Measurements from ENCODE around the gene CLEC9A. TPM values are rescaled to one million over a fixed set of nuclear protein-coding genes. Genes with fewer than 3 reads are reported as not detected.

The CLEC9A gene
- total and polyA plus RNA-seq, 2 experiments from 2014 or later = not detected

DNA sequence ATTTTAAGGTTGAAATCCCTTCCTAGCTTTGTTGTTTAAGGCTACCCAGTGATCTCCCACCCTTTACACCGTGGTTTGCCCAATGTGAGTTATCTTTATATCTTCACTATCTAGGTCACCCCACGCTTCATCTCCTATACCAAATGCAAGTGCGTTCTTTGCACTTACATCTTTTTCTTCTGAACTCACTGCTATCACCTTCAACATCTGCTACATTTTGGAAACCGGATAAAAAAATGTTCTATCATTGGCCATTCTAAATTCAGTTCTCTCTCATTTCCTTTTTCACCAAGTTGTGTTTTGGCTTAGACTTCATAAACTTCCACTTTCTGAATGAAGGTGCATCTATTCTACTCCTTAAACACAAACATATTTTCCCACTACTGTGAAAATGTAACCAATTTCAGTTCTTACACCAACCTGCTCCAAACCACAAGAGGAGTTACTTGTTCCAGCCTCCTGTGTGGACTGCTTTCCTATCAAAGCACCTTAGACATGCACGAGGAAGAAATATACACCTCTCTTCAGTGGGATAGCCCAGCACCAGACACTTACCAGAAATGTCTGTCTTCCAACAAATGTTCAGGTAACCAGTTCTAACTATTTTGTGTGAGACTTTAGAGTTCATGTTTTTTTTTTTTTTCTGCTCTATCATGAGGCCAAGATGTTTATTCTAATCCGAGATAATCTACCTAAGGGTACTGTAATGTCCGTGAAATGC is 21.9 kb downstream of the CLEC9A start:
- H3K36me3 Mint-ChIP-seq (ENCODE audit: low read depth) = no peaks in the 10 kb centered on the region
- H3K27me3 Mint-ChIP-seq (ENCODE audit: insufficient read depth, low read depth, poor library complexity) = no peaks in the 10 kb centered on the region

More for the DNA sequence above, 21.9 kb downstream of the CLEC9A start:
- ATAC-seq (no peak), DNase-seq (ENCODE audit: low spot score) (no peak)
- H4K20me1 ChIP-seq (replicated peaks; ENCODE audit: insufficient read depth) = no peaks in the 10 kb centered on the region
- no peaks in the 10 kb centered on the region for H3K79me2 ChIP-seq (replicated peaks; ENCODE audit: insufficient read depth)
- H3K27me3 ChIP-seq (ENCODE audit: insufficient read depth) = peaks cover 11% of the 10 kb centered on the region; the same call in 1 of the 2 replicates
- no peaks in the 10 kb centered on the region for H3K36me3 ChIP-seq (ENCODE audit: insufficient read depth)
- TF ChIP-seq, protein P1, sequence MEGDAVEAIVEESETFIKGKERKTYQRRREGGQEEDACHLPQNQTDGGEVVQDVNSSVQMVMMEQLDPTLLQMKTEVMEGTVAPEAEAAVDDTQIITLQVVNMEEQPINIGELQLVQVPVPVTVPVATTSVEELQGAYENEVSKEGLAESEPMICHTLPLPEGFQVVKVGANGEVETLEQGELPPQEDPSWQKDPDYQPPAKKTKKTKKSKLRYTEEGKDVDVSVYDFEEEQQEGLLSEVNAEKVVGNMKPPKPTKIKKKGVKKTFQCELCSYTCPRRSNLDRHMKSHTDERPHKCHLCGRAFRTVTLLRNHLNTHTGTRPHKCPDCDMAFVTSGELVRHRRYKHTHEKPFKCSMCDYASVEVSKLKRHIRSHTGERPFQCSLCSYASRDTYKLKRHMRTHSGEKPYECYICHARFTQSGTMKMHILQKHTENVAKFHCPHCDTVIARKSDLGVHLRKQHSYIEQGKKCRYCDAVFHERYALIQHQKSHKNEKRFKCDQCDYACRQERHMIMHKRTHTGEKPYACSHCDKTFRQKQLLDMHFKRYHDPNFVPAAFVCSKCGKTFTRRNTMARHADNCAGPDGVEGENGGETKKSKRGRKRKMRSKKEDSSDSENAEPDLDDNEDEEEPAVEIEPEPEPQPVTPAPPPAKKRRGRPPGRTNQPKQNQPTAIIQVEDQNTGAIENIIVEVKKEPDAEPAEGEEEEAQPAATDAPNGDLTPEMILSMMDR (conservative IDR thresholded peaks at IDR 0.05; ENCODE audit: low read depth in 2 of 2) = no peak
- TF ChIP-seq EZH2 (IDR thresholded peaks at IDR 0.05; ENCODE audit: low read depth, unreplicated experiment) (no peak), EZH2phosphoT487 (IDR thresholded peaks at IDR 0.05; ENCODE audit: unreplicated experiment) (no peak), ZNF331 (CRISPR knock-in tag; IDR thresholded peaks at IDR 0.05; ENCODE audit: low read depth) (no peak), POLR2AphosphoS5 (IDR thresholded peaks at IDR 0.05; ENCODE audit: low read depth) (no peak), ZNF114 (CRISPR knock-in tag; IDR thresholded peaks at IDR 0.05) (no peak), CREB1 (CRISPR knock-in tag; IDR thresholded peaks at IDR 0.05; ENCODE audit: low read depth) (no peak)
- TF ChIP-seq, protein P2, sequence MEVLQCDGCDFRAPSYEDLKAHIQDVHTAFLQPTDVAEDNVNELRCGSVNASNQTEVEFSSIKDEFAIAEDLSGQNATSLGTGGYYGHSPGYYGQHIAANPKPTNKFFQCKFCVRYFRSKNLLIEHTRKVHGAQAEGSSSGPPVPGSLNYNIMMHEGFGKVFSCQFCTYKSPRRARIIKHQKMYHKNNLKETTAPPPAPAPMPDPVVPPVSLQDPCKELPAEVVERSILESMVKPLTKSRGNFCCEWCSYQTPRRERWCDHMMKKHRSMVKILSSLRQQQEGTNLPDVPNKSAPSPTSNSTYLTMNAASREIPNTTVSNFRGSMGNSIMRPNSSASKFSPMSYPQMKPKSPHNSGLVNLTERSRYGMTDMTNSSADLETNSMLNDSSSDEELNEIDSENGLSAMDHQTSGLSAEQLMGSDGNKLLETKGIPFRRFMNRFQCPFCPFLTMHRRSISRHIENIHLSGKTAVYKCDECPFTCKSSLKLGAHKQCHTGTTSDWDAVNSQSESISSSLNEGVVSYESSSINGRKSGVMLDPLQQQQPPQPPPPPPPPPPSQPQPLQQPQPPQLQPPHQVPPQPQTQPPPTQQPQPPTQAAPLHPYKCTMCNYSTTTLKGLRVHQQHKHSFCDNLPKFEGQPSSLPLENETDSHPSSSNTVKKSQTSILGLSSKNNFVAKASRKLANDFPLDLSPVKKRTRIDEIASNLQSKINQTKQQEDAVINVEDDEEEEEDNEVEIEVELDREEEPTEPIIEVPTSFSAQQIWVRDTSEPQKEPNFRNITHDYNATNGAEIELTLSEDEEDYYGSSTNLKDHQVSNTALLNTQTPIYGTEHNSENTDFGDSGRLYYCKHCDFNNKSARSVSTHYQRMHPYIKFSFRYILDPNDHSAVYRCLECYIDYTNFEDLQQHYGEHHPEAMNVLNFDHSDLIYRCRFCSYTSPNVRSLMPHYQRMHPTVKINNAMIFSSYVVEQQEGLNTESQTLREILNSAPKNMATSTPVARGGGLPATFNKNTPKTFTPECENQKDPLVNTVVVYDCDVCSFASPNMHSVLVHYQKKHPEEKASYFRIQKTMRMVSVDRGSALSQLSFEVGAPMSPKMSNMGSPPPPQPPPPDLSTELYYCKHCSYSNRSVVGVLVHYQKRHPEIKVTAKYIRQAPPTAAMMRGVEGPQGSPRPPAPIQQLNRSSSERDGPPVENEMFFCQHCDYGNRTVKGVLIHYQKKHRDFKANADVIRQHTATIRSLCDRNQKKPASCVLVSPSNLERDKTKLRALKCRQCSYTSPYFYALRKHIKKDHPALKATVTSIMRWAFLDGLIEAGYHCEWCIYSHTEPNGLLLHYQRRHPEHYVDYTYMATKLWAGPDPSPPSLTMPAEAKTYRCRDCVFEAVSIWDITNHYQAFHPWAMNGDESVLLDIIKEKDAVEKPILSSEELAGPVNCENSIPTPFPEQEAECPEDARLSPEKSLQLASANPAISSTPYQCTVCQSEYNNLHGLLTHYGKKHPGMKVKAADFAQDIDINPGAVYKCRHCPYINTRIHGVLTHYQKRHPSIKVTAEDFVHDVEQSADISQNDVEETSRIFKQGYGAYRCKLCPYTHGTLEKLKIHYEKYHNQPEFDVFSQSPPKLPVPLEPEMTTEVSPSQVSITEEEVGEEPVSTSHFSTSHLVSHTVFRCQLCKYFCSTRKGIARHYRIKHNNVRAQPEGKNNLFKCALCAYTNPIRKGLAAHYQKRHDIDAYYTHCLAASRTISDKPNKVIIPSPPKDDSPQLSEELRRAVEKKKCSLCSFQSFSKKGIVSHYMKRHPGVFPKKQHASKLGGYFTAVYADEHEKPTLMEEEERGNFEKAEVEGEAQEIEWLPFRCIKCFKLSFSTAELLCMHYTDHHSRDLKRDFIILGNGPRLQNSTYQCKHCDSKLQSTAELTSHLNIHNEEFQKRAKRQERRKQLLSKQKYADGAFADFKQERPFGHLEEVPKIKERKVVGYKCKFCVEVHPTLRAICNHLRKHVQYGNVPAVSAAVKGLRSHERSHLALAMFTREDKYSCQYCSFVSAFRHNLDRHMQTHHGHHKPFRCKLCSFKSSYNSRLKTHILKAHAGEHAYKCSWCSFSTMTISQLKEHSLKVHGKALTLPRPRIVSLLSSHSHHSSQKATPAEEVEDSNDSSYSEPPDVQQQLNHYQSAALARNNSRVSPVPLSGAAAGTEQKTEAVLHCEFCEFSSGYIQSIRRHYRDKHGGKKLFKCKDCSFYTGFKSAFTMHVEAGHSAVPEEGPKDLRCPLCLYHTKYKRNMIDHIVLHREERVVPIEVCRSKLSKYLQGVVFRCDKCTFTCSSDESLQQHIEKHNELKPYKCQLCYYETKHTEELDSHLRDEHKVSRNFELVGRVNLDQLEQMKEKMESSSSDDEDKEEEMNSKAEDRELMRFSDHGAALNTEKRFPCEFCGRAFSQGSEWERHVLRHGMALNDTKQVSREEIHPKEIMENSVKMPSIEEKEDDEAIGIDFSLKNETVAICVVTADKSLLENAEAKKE (CRISPR knock-in tag; IDR thresholded peaks at IDR 0.05) = no peak
- H2AFZ ChIP-seq = no peak overlapping the region
- Mint-ChIP-seq H3K27ac (no peak overlapping the region), H3K4me1 (no peaks in the 10 kb centered on the region), H3K9me3 (no peaks in the 10 kb centered on the region; the same call in 2 of the 3 replicates), H3K4me3 (no peak overlapping the region)
- H3K4me2 ChIP-seq = no peak overlapping the region
- no peak overlapping the region for H3K27ac ChIP-seq (ENCODE audit: low read depth)
- no peaks in the 10 kb centered on the region for H3K4me1 ChIP-seq (ENCODE audit: insufficient read depth)
- no peaks in the 10 kb centered on the region for H3F3A ChIP-seq (replicated peaks; ENCODE audit: low read depth)
- H3K4me3 ChIP-seq = no peak overlapping the region
- no peaks in the 10 kb centered on the region for H3K9me2 ChIP-seq (ENCODE audit: insufficient read depth)
